ENCODE data around the gene GPBP1.

DNA sequence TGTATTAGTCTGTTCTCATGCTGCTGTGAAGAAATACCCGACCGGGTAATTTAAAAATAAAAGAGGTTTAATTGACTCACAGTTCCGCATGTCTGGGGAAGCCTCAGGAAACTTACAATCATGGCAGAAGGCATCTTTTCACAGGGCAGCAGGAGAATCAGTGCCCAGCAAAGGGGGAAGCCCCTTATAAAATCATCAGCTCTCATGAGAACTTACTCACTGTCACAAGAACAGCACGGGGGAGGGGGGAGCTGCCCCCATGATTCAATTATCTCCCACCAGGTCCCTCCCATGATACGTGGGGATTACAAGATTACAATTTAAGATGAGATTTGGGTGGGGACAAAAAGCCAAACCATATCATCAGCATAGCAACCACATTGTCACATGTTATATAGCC lies 102.5 kb downstream of the GPBP1 start:
- TF ChIP-seq, protein P1, sequence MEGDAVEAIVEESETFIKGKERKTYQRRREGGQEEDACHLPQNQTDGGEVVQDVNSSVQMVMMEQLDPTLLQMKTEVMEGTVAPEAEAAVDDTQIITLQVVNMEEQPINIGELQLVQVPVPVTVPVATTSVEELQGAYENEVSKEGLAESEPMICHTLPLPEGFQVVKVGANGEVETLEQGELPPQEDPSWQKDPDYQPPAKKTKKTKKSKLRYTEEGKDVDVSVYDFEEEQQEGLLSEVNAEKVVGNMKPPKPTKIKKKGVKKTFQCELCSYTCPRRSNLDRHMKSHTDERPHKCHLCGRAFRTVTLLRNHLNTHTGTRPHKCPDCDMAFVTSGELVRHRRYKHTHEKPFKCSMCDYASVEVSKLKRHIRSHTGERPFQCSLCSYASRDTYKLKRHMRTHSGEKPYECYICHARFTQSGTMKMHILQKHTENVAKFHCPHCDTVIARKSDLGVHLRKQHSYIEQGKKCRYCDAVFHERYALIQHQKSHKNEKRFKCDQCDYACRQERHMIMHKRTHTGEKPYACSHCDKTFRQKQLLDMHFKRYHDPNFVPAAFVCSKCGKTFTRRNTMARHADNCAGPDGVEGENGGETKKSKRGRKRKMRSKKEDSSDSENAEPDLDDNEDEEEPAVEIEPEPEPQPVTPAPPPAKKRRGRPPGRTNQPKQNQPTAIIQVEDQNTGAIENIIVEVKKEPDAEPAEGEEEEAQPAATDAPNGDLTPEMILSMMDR (IDR thresholded peaks at IDR 0.05; ENCODE audit: borderline replicate concordance, extremely low read depth, low read length, poor library complexity, severe bottlenecking), result no peak
- no peak for TF ChIP-seq EZH2 (IDR thresholded peaks at IDR 0.05; ENCODE audit: borderline replicate concordance, low read depth, low read length, severe bottlenecking)

All from DND-41 (cell line).